DMS153 treated with DMSO at 0.1 percent for 48 hours (cell line): Measurements from ENCODE around the gene ASAP2.
A peak's percentile ranks its signal among the peaks of the same experiment; 100 is the strongest.

Source experiments
- DNase-seq: peaks from one replicate; lab custom pipeline; 2025; ENCODE audit not compliant: unreplicated experiment; lab: John Stamatoyannopoulos, UW

ASAP2 gene

DNA sequence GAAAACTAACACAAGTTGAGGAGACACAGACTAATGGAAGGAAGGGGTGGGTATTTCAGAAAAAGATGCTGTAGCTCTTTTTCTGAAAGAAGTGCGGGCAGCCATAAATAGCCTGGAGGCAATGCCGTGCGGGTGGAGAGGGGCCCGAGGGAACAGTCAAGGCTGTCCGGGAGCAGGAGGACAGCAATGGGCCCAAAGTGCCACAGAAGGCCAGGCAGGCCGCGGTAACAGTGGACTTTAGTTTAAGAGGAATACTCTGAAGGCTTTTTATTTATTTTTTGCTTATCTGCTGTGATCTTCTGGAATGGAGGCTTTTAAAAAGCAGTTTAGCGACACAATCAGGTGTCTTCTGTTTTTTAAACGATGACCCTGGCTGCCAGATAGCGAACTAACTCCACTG lies 213.9 kb downstream of the ASAP2 start:
- no peak for DNase-seq

DNA sequence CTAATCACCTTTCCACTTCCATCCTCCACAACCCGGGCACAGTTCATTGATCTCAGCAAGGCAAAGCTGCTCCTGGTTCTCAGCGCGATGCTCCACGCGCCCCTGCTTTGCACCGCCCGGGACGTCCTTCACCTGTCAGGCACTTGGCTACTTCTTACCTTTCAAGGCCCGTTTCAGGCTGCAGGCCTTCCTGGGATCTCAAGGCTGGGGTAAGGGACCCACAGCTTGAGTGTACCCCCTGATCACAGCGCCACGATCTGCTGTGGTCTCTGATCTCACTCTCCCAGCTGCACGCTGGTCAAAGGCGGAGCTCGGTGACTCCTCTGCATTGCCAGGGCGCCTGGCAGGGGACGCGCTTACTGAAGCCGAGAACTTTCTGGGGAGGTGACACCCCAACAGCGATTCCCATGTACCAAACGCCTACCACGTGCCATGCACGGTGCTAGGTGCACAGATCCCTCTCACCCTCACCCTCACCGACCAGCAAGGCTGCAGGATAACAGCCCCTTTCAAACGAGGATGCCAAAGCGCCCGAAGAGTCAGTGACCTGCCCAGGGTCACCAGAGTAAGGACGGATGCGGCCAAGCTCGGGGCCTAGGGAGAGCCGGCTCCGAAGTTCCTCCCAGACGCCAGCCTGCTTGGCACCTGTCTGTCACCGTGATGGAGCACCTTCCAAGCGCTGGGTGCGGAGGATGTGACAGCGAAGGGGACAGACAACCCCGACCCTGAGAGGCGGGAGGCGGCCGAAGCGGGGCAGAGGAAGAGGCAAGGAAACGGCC lies 215.9 kb downstream of the ASAP2 start:
- DNase-seq = peak; percentile 23

DNA sequence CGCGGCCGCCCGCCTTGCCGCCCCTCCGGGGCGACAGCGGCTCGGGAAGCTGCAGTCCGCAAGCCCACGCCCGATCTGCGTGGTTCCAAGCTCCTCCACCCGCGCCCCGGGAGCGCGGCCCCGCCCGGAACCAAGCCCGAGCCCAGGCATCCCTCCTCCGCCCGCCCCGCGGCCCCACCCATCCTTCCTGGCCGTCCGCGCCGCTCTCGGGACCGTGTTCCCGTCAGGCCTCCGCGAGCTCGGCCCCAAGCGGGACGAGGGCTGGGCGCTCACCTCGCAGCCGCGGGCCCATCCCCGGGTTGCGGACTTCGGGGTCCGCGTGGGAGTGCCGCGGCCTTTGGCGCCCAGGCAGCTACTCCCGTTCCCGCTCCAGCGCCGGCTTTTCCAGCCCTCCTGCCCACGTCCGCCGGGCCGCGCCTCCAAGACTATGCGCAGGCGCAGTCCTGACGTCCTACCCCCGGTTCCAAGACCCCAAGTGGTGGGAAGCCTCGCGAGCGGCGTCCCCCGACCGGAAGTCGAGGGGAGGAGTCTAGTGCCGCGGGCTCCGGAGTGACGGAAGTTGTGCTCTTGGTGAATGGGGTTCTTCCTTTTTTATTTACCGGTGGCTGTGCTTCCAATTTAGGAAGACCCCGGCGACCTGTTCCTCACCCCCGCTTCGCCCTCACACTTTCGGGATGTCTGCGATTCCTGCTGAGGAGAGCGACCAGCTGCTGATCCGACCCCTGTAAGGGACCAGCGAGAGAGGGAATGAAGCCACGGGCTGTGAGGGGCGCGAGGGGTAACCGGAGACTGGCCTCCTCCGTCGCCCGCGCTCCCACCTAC lies 216.7 kb downstream of the ASAP2 start, which contains the start of the genes CPSF3 and ITGB1BP1:
CPSF3 (plus strand) TSS at position 555 of the 822 bp plus-strand sequence; CDS start at position 675, 120 bp downstream.
ITGB1BP1 (minus strand) TSS at position 429 of the 822 bp plus-strand sequence. CDS start 4,831 bp downstream, outside the sequence.
- DNase-seq = peak; percentile 94

DNA sequence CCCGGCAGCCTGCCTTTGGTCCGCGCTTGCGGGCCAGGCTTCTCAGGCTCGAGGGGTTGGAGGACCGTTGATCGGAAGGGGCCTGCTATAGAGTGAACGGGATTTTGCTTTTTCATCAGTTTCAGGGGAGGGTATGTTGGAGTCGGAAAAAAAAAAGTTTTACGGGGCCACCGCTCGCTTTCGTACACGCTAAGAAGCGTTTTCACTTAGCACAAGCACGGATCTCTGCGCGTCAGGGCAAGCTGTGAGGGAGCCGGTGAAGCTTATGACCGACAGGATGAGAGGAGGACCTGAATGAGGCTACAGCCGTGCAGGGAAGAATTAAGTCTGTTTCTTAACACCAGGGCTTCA lies 217.3 kb downstream of the ASAP2 start:
- no peak for DNase-seq

DNA sequence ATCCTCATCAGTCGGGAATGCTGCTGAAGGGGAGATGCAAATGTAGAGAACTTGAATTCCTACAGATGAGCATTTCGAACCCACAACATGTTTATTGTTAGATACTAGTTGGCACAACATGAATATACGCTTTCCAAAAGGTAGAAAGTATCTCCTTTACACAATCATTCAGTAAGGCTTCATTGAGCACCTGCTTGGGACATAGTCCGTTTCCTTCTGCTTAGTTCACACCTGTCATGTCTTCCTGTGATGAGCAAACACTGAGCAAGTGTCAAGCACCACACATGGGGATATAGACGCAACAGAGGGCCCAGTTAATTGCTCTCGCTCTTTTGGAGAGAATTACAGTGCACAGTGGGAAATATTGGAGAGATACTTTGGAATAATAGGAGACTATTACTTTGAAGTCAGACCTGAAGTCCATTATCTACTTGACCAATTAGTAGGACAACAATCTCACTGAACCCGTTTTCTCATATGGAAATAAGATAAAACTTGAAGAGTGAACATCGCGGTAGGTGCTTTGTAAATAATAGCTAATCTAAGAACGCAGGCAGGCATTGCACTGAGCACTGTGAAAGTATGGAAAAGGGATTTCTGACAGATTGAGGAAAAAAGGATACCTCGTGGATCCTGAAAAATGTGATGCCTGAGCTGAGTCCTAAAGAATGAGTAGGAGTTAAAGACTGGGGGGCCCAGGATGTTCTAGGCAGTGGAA lies 218.0 kb downstream of the ASAP2 start:
- DNase-seq = no peak

DNA sequence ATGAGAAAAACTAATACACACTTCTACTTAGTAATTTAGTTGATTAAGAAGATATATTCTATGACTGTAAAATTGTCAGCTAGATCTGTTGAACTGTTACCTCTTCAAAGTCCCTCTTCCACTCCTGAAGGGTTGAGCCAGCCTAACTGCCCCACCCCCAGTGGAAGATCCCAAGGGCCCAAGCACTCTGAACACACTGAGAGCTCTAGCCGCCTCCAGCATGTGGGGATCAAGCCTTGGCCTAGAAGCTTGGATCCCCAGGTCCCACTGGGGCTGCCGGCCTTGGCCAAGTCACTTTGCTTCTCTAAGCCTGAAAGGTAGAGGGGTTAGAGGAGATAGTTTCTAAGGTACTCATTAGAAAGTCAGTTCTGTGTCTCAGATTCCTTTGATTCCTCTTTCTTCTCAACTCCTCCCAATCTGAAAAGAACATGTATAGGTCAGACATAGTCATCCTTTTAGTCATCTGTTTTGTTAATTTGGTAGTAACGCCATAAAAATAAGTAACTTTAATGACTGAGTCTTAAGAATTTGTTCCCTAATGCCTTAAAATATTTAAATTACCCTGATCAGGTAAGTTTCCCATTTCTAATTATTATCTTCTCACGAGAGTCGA lies 222.5 kb downstream of the ASAP2 start:
- DNase-seq = no peak

DNA sequence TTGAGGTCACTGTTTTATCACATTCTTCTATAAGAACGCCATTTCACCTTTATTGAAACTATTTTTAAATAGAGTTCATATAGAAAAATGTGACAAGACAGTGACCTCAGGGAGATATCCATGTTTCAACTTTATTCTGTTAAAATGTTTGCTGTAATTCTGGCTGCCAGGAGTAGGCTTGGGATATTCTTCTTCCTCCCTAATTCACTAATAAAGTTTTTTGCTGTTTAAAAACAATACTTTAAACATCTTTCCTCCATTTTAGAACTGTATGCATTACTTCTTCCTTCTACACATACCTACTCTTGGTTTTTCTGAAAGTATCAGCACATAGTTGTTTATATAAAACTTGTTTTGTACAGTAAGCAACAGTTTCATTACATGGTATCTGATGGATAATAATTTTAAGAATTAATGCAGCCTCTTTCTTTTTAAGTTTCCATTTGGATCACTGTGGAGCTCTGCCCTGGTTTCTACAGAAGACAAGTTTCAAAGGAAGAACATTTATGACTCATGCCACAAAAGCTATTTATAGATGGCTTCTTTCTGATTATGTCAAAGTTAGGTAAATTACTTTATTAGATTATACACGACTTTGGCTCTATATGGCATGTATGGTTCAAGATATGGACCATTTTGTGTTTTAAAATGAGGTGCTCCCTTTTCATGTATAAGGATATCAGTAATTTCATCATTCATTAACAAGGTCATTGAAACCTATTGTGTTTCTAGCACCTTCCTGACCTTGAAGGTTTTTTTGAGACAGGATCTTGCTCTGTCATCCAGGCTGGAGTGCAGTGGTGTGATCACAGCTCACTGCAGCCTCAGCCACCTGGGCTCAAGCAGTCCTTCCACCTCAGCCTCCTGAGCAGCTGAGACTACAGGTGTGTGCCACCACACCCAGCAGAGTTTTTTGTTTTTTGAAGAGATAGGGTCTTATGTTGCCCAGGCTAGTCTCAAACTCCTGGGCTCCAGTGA lies 224.0 kb downstream of the ASAP2 start:
- no peak for DNase-seq

DNA sequence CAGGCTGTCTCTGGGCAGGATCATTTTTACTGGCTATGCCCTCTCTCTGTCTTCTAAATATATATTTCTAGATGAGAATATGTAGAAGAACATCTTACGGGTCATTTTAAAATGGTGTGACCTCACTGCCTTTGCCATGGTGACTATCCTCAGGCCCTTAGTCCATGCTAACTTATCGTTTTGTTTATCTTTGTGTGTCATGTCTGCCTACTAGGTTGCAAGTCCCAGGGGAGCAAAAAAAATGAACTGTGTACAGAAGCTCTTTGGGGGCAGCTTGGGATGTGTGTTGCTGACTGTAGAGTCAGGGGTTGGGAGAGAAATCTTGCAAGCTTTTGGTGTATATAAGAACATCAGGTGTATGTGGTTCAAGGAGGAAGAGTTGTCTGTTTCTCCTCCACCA lies 227.9 kb downstream of the ASAP2 start:
- DNase-seq = no peak

DNA sequence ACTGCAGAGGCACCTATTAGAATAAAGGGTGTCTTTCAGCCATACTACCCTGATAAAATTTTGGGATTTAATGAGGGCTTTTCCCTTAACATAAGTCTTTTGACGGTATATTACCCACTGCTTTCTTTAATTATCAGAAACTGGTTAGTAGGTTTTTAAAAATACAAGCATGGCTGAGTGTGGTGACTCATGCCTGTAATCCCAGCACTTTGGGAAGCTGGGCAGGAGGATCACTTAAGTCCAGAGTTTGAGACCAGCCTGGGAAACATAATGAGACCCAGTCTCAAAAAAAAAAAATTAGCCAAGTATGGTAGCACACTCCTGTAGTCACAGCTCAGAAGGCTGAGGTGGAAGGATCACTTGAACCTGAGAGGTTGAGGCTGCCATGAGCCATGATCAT lies 232.9 kb downstream of the ASAP2 start:
- no peak for DNase-seq

DNA sequence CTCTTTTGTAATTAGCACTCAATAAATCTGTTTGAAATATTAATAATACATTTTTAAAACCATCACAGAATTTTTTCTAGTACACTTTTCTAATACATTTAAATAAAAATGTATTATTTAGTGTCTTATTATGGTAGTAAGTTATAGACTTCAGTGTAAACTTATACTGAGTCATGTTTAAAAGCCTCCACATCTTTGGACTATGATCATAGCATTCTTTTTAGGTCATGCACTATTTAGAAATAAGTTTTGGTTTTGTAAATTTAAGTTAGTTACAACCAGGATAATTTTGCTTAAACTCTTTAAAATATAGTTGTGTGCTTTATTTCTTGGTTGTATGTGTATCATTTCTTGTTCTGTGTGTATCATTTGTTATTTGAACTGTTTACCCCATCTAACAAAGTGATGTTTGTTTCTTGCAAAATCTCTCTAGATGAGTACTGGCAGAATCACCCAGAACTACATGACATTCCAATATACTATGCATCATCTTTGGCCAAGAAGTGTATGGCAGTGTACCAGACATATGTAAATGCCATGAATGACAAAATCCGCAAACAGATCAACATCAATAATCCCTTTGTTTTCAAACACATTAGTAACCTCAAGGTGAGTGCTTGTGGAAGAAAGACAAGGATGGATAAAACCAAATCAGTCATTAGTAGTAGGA lies 233.6 kb downstream of the ASAP2 start:
- no peak for DNase-seq

DNA sequence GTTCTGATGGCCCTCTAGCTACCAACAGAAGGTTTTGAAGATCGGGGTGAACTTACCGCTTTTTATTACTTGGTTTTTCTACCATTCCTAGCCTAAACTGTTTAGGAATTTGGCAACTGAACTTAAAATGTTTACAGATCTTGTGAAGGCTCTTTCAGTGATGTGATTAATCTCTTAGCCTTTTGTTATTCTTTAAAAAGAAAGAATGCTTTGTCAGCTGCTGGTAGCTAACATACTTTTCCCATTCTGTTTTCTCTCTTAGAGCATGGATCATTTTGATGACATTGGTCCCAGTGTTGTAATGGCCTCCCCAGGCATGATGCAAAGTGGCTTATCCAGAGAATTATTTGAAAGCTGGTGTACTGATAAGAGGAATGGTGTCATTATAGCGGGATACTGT lies 234.9 kb downstream of the ASAP2 start:
- DNase-seq = no peak

DNA sequence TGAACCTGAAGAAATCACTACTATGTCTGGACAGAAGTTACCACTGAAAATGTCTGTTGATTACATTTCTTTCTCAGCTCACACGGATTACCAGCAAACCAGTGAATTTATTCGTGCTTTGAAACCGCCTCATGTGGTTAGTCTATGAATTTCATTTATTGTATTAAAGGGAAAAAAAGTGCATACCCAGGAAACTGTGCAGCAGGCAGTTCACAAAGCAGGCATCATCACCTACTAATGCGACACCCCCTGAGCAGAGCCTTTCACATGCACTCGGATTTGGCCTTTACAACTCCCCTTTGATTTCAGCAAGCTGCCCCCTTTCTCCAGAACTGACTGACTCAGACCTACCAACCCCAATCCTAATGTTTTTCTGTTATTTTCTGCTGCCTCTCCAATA lies 236.9 kb downstream of the ASAP2 start:
- DNase-seq = no peak

DNA sequence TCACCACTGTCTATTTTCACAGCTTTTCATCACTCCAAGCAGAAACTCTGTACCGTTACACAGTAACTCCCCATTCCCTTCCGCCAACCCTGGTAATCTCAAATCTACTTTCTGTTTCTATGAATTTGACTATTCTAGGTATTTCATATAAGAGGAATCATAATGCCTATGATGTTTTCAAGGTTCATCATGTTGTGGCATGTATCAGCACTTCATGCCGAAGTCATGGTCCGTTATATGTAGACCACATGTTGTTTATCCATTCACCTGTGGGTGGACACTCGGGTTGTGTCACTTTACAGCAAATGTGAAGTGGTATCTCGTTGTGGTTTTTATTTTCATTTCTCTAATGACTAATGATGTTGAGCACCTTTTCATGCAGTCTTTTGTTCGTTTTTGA lies 238.5 kb downstream of the ASAP2 start:
- DNase-seq = no peak

DNA sequence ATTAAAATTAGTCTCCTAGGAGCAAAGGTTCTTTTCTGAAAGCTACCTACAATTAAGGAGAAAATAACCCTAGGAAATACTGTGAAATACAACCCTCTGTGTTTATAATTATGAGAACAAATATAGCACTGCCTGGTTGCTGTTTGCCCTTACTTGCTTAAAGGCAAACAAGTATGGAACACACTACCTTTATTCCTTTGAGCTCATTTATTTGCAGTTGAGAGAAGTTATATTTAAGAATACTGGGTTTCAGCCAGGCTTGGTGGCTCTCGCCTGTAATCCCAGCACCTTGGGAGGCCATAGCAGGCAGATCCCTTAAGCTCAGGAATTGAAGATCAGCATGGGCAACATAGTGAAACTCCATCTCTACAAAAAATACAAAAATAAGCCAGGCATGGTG lies 244.6 kb downstream of the ASAP2 start:
- DNase-seq = no peak
